H1 (cell line): ENCODE results near the gene TBC1D13. TPM values are rescaled to one million over a fixed set of nuclear protein-coding genes. Genes with fewer than 3 reads are reported as not detected.

Experiments used
- CTCF ChIA-PET: fragments of 300-600 bp; sonication (Branson Sonifier 250); formaldehyde crosslinking; loops from one replicate; lab custom pipeline; 2021; ENCODE audit not compliant: partially characterized antibody; lab: Charles Lee
- POLR2A ChIA-PET: fragments of 300-600 bp; sonication (Branson Sonifier 250); formaldehyde crosslinking; loops from one replicate; lab custom pipeline; 2021; ENCODE audit warnings: inconsistent platforms; ENCODE audit not compliant: partially characterized antibody; lab: Charles Lee
- DNase-seq, 2 experiments: peaks; one replicate each; pipeline versions ENCODE4 v3.0.0 to v3.0.0-alpha.2; 2010 to 2022; ENCODE audit warnings: low spot score in 2 of 2, low read depth in 1 of 2, mixed read lengths in 1 of 2
- FAIRE-seq: peaks from 2 replicates; lab custom pipeline; 2011; peaks lifted over from hg19 to GRCh38; lab: Jason Lieb, UNC
- H2AFZ ChIP-seq: 2 replicates; pipeline ENCODE4 v1.8.1; 2012; ENCODE audit warnings: low read length, inconsistent platforms
- H2AK5ac ChIP-seq: 2 replicates; pipeline ENCODE4 v1.6.1; 2013; ENCODE audit warnings: low read depth, low read length
- H2BK120ac ChIP-seq: replicated peaks from 2 replicates; pipeline ENCODE3; 2013; ENCODE audit warnings: low read depth, low read length, inconsistent platforms
- H2BK12ac ChIP-seq: 2 replicates; pipeline ENCODE4 v1.6.1; 2013; ENCODE audit warnings: low read depth, low read length
- H2BK15ac ChIP-seq: 2 replicates; pipeline ENCODE4 v1.6.1; 2013; ENCODE audit warnings: low read length
- H2BK20ac ChIP-seq: 2 replicates; pipeline ENCODE4 v1.6.1; 2013; ENCODE audit warnings: low read length
- H2BK5ac ChIP-seq: 2 replicates; pipeline ENCODE4 v1.6.1; 2013; ENCODE audit warnings: low read depth, low read length
- H3K14ac ChIP-seq: 2 replicates; pipeline ENCODE4 v1.6.1; 2013; ENCODE audit warnings: inconsistent platforms; ENCODE audit not compliant: insufficient read length
- H3K18ac ChIP-seq: 2 replicates; pipeline ENCODE4 v1.6.1; 2013; ENCODE audit warnings: low read length; ENCODE audit errors: extremely low read depth
- H3K23ac ChIP-seq: 2 replicates; pipeline ENCODE4 v1.6.1; 2013; ENCODE audit warnings: inconsistent platforms; ENCODE audit not compliant: insufficient read length
- H3K23me2 ChIP-seq: 2 replicates; pipeline ENCODE4 v1.6.1; 2013; ENCODE audit warnings: low read depth, low read length
- H3K27ac ChIP-seq: 2 replicates; pipeline ENCODE4 v1.6.1; 2011; ENCODE audit warnings: low read depth, low read length, inconsistent platforms
- H3K27me3 ChIP-seq, 4 experiments: replicated peaks in 1 of 4; 1 replicate in 1 of 4; 2 replicates in 3 of 4; pipeline versions ENCODE4 v1.6.1 to v1.8.1; 2011 to 2013; ENCODE audit warnings: low read length in 3 of 4, mild to moderate bottlenecking in 3 of 4, inconsistent platforms in 2 of 4, mixed read lengths in 2 of 4, moderate library complexity in 1 of 4; ENCODE audit not compliant: control insufficient read depth in 3 of 4, insufficient read depth in 3 of 4; ENCODE audit errors: extremely low read depth in 1 of 4
- H3K36me3 ChIP-seq, 4 experiments: 2 replicates each; pipeline versions ENCODE4 v1.6.1 to v1.8.1; 2011 to 2013; ENCODE audit warnings: mild to moderate bottlenecking in 4 of 4, low read length in 3 of 4, moderate library complexity in 2 of 4, control low read depth in 1 of 4, inconsistent platforms in 1 of 4; ENCODE audit not compliant: insufficient read depth in 4 of 4, control insufficient read depth in 2 of 4
- H3K4ac ChIP-seq: replicated peaks from 2 replicates; pipeline ENCODE3; 2013; ENCODE audit warnings: low read length, low read depth, mixed read lengths, inconsistent platforms; ENCODE audit not compliant: insufficient read length
- H3K4me1 ChIP-seq, 4 experiments: replicated peaks in 1 of 4; 1 replicate in 1 of 4; 2 replicates in 3 of 4; pipeline versions ENCODE4 v1.6.1 to v1.8.1; 2011 to 2013; ENCODE audit warnings: low read length in 3 of 4, inconsistent platforms in 2 of 4, mixed read lengths in 1 of 4; ENCODE audit not compliant: insufficient read depth in 4 of 4, control insufficient read depth in 3 of 4
- H3K4me2 ChIP-seq, 2 experiments: 2 replicates each; pipeline versions ENCODE4 v1.6.1 to v1.8.1; 2011 to 2013; ENCODE audit warnings: low read depth in 2 of 2, low read length in 2 of 2, control low read depth in 1 of 2, inconsistent platforms in 1 of 2, mild to moderate bottlenecking in 1 of 2; ENCODE audit not compliant: insufficient read depth in 1 of 2
- H3K4me3 ChIP-seq, 4 experiments: fragments of 200-600, 300-600 bp in 1 of 4; sonication (generic), shearing (Covaris generic), sonication (Bioruptor Twin) in 1 of 4; 2 replicates each; pipeline versions ENCODE4 v1.5.1 to v1.8.1; 2011 to 2016; ENCODE audit warnings: low read length in 4 of 4, low read depth in 3 of 4, control low read depth in 2 of 4, inconsistent platforms in 2 of 4, mild to moderate bottlenecking in 2 of 4, mixed read lengths in 1 of 4, moderate library complexity in 1 of 4; ENCODE audit not compliant: insufficient read depth in 2 of 4; ENCODE audit errors: extremely low read depth in 1 of 4
- H3K56ac ChIP-seq: replicated peaks from 2 replicates; pipeline ENCODE3; 2013; ENCODE audit warnings: low read depth, mild to moderate bottlenecking, mixed read lengths, low read length, inconsistent platforms; ENCODE audit not compliant: insufficient read length
- H3K79me1 ChIP-seq: 2 replicates; pipeline ENCODE4 v1.6.1; 2013; ENCODE audit warnings: low read depth, low read length, control low read depth
- H3K79me2 ChIP-seq, 2 experiments: 2 replicates each; pipeline versions ENCODE4 v1.6.1 to v1.8.1; 2012 to 2013; ENCODE audit warnings: low read length in 2 of 2, mild to moderate bottlenecking in 2 of 2, inconsistent platforms in 1 of 2; ENCODE audit not compliant: insufficient read depth in 2 of 2, control insufficient read depth in 1 of 2
- H3K9ac ChIP-seq, 4 experiments: replicated peaks in 1 of 4; 1 replicate in 1 of 4; 2 replicates in 3 of 4; pipeline versions ENCODE4 v1.6.1 to v1.8.1; 2011 to 2013; ENCODE audit warnings: low read depth in 3 of 4, low read length in 3 of 4, control low read depth in 2 of 4, mild to moderate bottlenecking in 2 of 4, moderate library complexity in 2 of 4, inconsistent platforms in 1 of 4; ENCODE audit errors: extremely low read depth in 1 of 4
- H3K9me3 ChIP-seq, 2 experiments: 2 replicates each; pipeline versions ENCODE4 v1.6.1 to v1.8.1; 2012 to 2013; ENCODE audit warnings: mild to moderate bottlenecking in 2 of 2, moderate library complexity in 2 of 2, control low read depth in 1 of 2, inconsistent platforms in 1 of 2, low read depth in 1 of 2, low read length in 1 of 2, mixed read lengths in 1 of 2; ENCODE audit not compliant: insufficient read depth in 2 of 2
- H4K20me1 ChIP-seq, 2 experiments: replicated peaks in 1 of 2; 2 replicates each; pipeline versions ENCODE3 to v1.8.1; 2011 to 2013; ENCODE audit warnings: inconsistent platforms in 2 of 2, low read length in 2 of 2, mild to moderate bottlenecking in 1 of 2; ENCODE audit not compliant: insufficient read depth in 2 of 2, control insufficient read depth in 1 of 2
- H4K5ac ChIP-seq: 2 replicates; pipeline ENCODE4 v1.6.1; 2013; ENCODE audit warnings: low read length, low read depth, mixed read lengths, inconsistent platforms; ENCODE audit not compliant: insufficient read length
- H4K8ac ChIP-seq: 2 replicates; pipeline ENCODE4 v1.8.0; 2013; ENCODE audit warnings: mild to moderate bottlenecking, moderate library complexity, low read length, inconsistent platforms; ENCODE audit not compliant: insufficient read depth; ENCODE audit errors: extremely low read depth
- H4K91ac ChIP-seq: replicated peaks from 2 replicates; pipeline ENCODE3; 2013; ENCODE audit warnings: low read length, mixed read lengths, inconsistent platforms; ENCODE audit not compliant: insufficient read length
- HDAC2 ChIP-seq, 2 experiments: fragments of 300-600 bp in 1 of 2; sonication (generic) in 1 of 2; IDR thresholded peaks; 2 replicates each; pipeline ENCODE4 v1.6.1; 2011 to 2012; ENCODE audit warnings: low read depth in 2 of 2, low read length in 2 of 2, mild to moderate bottlenecking in 2 of 2, moderate library complexity in 2 of 2, borderline replicate concordance in 1 of 2, inconsistent platforms in 1 of 2
- NRF1 ChIP-seq: IDR thresholded peaks from 2 replicates; pipeline ENCODE4 v1.6.1; 2011; ENCODE audit warnings: mild to moderate bottlenecking, low read depth, low read length, improper control_type of control experiment
- RNF2 ChIP-seq: fragments of 200-900, 300-1000 bp; sonication (generic); IDR thresholded peaks from 2 replicates; pipeline ENCODE4 v1.7.1; 2016; ENCODE audit warnings: borderline replicate concordance, low read depth, mild to moderate bottlenecking, antibody characterized with exemption, low read length; ENCODE audit not compliant: poor library complexity, severe bottlenecking; ENCODE audit errors: missing control alignments
- SAP30 ChIP-seq: fragments of 300-600 bp; sonication (generic); IDR thresholded peaks from 2 replicates; pipeline ENCODE4 v1.7.1; 2012; ENCODE audit warnings: low read length, moderate library complexity, mild to moderate bottlenecking, inconsistent platforms; ENCODE audit not compliant: insufficient read depth, insufficient replicate concordance
- SIN3A ChIP-seq, 2 experiments: IDR thresholded peaks in 1 of 2; conservative IDR thresholded peaks in 1 of 2; 2 replicates each; pipeline ENCODE4 v1.6.1; 2011 to 2012; ENCODE audit warnings: low read length in 2 of 2, improper control_type of control experiment in 1 of 2, low read depth in 1 of 2, mild to moderate bottlenecking in 1 of 2
- SP4 ChIP-seq: IDR thresholded peaks from 2 replicates; pipeline ENCODE4 v1.6.1; 2012; ENCODE audit warnings: low read length, inconsistent platforms
- SRF ChIP-seq: IDR thresholded peaks from 2 replicates; pipeline ENCODE4 v1.6.1; 2011; ENCODE audit warnings: mild to moderate bottlenecking, low read depth, low read length, moderate library complexity
- SUZ12 ChIP-seq: fragments of 200-600 bp; sonication (generic); IDR thresholded peaks from 2 replicates; pipeline ENCODE4 v1.6.1; 2012; ENCODE audit warnings: mild to moderate bottlenecking, inconsistent platforms, low read length, moderate library complexity, mixed read lengths
- WGBS, 2 experiments: shearing (Covaris generic) in 1 of 2; methylation state at CpG; one replicate each; pipeline versions ENCODE4 v1.1.6 to v1.1.7; 2013 to 2015; ENCODE audit warnings: low lambda C conversion rate in 2 of 2, mixed read lengths in 2 of 2, inconsistent platforms in 1 of 2, low coverage in 1 of 2, missing lambda C conversion rate in 1 of 2; ENCODE audit not compliant: insufficient replicate concordance in 2 of 2, insufficient coverage in 1 of 2, insufficient read length in 1 of 2; ENCODE audit errors: extremely low coverage in 1 of 2, missing lambda C conversion rate in 1 of 2; 5-methylcytosine and 5-hydroxymethylcytosine counted together
- polyA plus RNA-seq, 7 experiments: library from polyadenylated mRNA; depleted of rRNA in 3 of 7; stranded (reverse) in 5 of 7; unstranded in 2 of 7; fragments of >200 nt in 5 of 7; fragments of 200-250 nt in 2 of 7; gene quantifications; 1 replicate in 5 of 7; 2 replicates in 1 of 7; 4 replicates in 1 of 7; pipeline versions ENCODE4 v1.2.1 to v1.2.3, GENCODE V29; 2011 to 2013; ENCODE audit warnings: missing spikeins in 2 of 7, mixed read lengths in 2 of 7
- total RNA-seq: library from RNA; stranded (reverse); fragmentation: NEBNext Ultra II Directional; extraction: Animal tissue kit (Norgen Biotek cat#: 25700); gene quantifications from 2 replicates; pipeline ENCODE4 v1.2.1, GENCODE V29; 2021

Gene TBC1D13
- total and polyA plus RNA-seq, 2 of the 8 experiments (the other 6 are each of a cell fraction or from before 2014, with no cell fraction given), result 21.3 to 24.7 TPM

- Histone ChIP-seq H3K79me2 (peaks cover 0 to 5% of the 10 kb centered on the region in 2 experiments; a peak in 1 of 4 replicates), H3K4me1 (no peaks in the 10 kb centered on the region; a peak in 1 of 7 replicates), H3K14ac (no peak overlapping the region), H2AK5ac (no peak overlapping the region), H2BK15ac (no peak overlapping the region), H3K18ac (no peak overlapping the region), H3K4me2 (no peak overlapping the region), H2BK5ac (no peak overlapping the region; the same call in 1 of the 2 replicates), H3K79me1 (no peaks in the 10 kb centered on the region), H3K23me2 (peaks cover 4% of the 10 kb centered on the region; the same call in 1 of the 2 replicates), H3K23ac (no peak overlapping the region), H3K4me3 (no peak overlapping the region), H3K27me3 (no peaks in the 10 kb centered on the region), H3K27ac (no peak overlapping the region), H4K8ac (no peak overlapping the region), H3K9ac (no peak overlapping the region), H3K4ac (no peak overlapping the region), H3K56ac (no peak overlapping the region), H4K20me1 (peaks cover 0 to 4% of the 10 kb centered on the region in 2 experiments), H3K36me3 (peaks cover 0 to 10% (median 4%) of the 10 kb centered on the region in 4 experiments; a peak in 5 of 8 replicates), H2BK12ac (no peak overlapping the region), H2AFZ (no peak overlapping the region), H4K91ac (no peak overlapping the region), H2BK120ac (no peak overlapping the region), H3K9me3 (no peaks in the 10 kb centered on the region), H4K5ac (no peak overlapping the region), H2BK20ac (no peak overlapping the region)
- CTCF ChIA-PET, result no interaction called here
- FAIRE-seq (no peak), DNase-seq (no peak)
- POLR2A ChIA-PET, result no interaction called here
- TF ChIP-seq RNF2 (no peak), NRF1 (no peak), SUZ12 (no peak), SAP30 (no peak), SRF (no peak), SIN3A (conservative IDR thresholded peaks at IDR 0.05 in 1 of 2, IDR thresholded peaks at IDR 0.05 in 1 of 2; ENCODE audit: low read depth in 1 of 2, low read length in 2 of 2) (no peak), HDAC2 (IDR thresholded peaks at IDR 0.05; ENCODE audit: borderline replicate concordance in 1 of 2, low read depth in 2 of 2, low read length in 2 of 2) (no peak), SP4 (no peak)
- 86% methylated on average over 8 of the region's 10 CpGs; no CpG with 5 or more reads in 1 of the 2 experiments for WGBS, 2 experiments
Observed at GRCh38 chr9:128833696-128834095, 46.6 kb downstream of the TBC1D13 start.
